HEK293T (cell line): ENCODE results near the gene GALNT14.

ENCODE experiments used
- CTCF ChIA-PET: fragments of 350-600 bp; formaldehyde crosslinking; extraction: SDS; loops from one replicate; lab custom pipeline; 2021; ENCODE audit warnings: antibody characterized with exemption, inconsistent platforms; lab: Yijun Ruan, JAX
- POLR2A ChIA-PET: fragments of 350-600 bp; formaldehyde crosslinking; extraction: SDS; loops from one replicate; lab custom pipeline; 2020; ENCODE audit warnings: antibody characterized with exemption, inconsistent platforms; lab: Yijun Ruan, JAX
- DNase-seq: peaks from one replicate; pipeline ENCODE4 v3.0.0; 2012; ENCODE audit warnings: mixed read lengths; ENCODE audit errors: extremely low spot score
- ARNT ChIP-seq: fragments of 450-650 bp; IDR thresholded peaks from 2 replicates; pipeline ENCODE4 v1.6.1; 2017; ENCODE audit warnings: mild to moderate bottlenecking
- BHLHE40 ChIP-seq: fragments of 450-650 bp; IDR thresholded peaks from 2 replicates; pipeline ENCODE4 v1.6.1; 2016; ENCODE audit warnings: mild to moderate bottlenecking, moderate library complexity, borderline replicate concordance
- CTBP1 ChIP-seq: fragments of 450-650 bp; IDR thresholded peaks from 2 replicates; pipeline ENCODE4 v1.6.1; 2016; ENCODE audit warnings: borderline replicate concordance
- ELF4 ChIP-seq: fragments of 450-650 bp; IDR thresholded peaks from 2 replicates; pipeline ENCODE4 v1.6.1; 2017; ENCODE audit warnings: antibody characterized with exemption
- FOXA1 ChIP-seq: fragments of 450-650 bp; IDR thresholded peaks from 2 replicates; pipeline ENCODE4 v1.6.1; 2016; ENCODE audit warnings: mild to moderate bottlenecking
- FOXK2 ChIP-seq: fragments of 450-650 bp; IDR thresholded peaks from 2 replicates; pipeline ENCODE4 v1.6.1; 2016; ENCODE audit warnings: mild to moderate bottlenecking
- FOXM1 ChIP-seq: fragments of 450-650 bp; IDR thresholded peaks from 2 replicates; pipeline ENCODE4 v1.6.1; 2017; ENCODE audit warnings: mild to moderate bottlenecking, borderline replicate concordance
- HDGF ChIP-seq: fragments of 450-650 bp; IDR thresholded peaks from 2 replicates; pipeline ENCODE4 v1.6.1; 2017; ENCODE audit warnings: antibody characterized with exemption, borderline replicate concordance
- L3MBTL2 ChIP-seq: fragments of 450-650 bp; conservative IDR thresholded peaks from 2 replicates; pipeline ENCODE4 v1.6.1; 2016; ENCODE audit warnings: mild to moderate bottlenecking
- LEF1 ChIP-seq: fragments of 450-650 bp; IDR thresholded peaks from 2 replicates; pipeline ENCODE4 v1.6.1; 2017; ENCODE audit warnings: mild to moderate bottlenecking, borderline replicate concordance
- NFRKB ChIP-seq: fragments of 450-650 bp; IDR thresholded peaks from 2 replicates; pipeline ENCODE4 v1.6.1; 2016; ENCODE audit warnings: mild to moderate bottlenecking, moderate library complexity
- PKNOX1 ChIP-seq: fragments of 450-650 bp; IDR thresholded peaks from 2 replicates; pipeline ENCODE4 v1.6.1; 2016
- SP1 ChIP-seq: fragments of 450-650 bp; IDR thresholded peaks from 2 replicates; pipeline ENCODE4 v1.6.1; 2017
- SUZ12 ChIP-seq: fragments of 450-650 bp; IDR thresholded peaks from 2 replicates; pipeline ENCODE4 v1.6.1; 2016; ENCODE audit warnings: mild to moderate bottlenecking
- TARDBP ChIP-seq: fragments of 450-650 bp; IDR thresholded peaks from 2 replicates; pipeline ENCODE4 v1.6.1; 2016
- ZNF384 ChIP-seq: fragments of 450-650 bp; IDR thresholded peaks from 2 replicates; pipeline ENCODE4 v1.6.1; 2016

GALNT14 gene

GRCh38 chr2:30964334-30965005 is 173.8 kb downstream of the GALNT14 start:
- CTCF ChIA-PET = no interaction called here
- no peak for DNase-seq
- TF ChIP-seq ZNF384 (no peak), ARNT (no peak), PKNOX1 (no peak), L3MBTL2 (no peak), BHLHE40 (no peak), CTBP1 (no peak), NFRKB (no peak)
- POLR2A ChIA-PET = no interaction called here

- no peak for TF ChIP-seq LEF1
- TF ChIP-seq TARDBP = no peak
- TF ChIP-seq SUZ12 = no peak
- TF ChIP-seq BHLHE40 = no peak
- no peak for TF ChIP-seq FOXA1
- no peak for TF ChIP-seq FOXK2
- TF ChIP-seq L3MBTL2 = no peak
- no peak for TF ChIP-seq NFRKB
- no peak for TF ChIP-seq SP1
- no peak for TF ChIP-seq HDGF
- TF ChIP-seq PKNOX1 = no peak
- no peak for TF ChIP-seq CTBP1
- TF ChIP-seq FOXM1 = no peak
- TF ChIP-seq ZNF384 = no peak
- TF ChIP-seq ARNT = no peak
- DNase-seq = no peak
- ChIA-PET CTCF (interaction anchor here (0.6 kb wide), 1 partner anchor 27 kb away, joined by 3 read pairs; no protein-coding TSS in a partner anchor), POLR2A (no interaction called here)
Observed at GRCh38 chr2:30963184-30963583, 175.1 kb downstream of the GALNT14 start.

GRCh38 chr2:30960213-30960612 is 178.0 kb downstream of the GALNT14 start:
- POLR2A ChIA-PET = no interaction called here
- TF ChIP-seq BHLHE40 (no peak), HDGF (no peak), SP1 (no peak), PKNOX1 (no peak), FOXM1 (no peak), L3MBTL2 (no peak), NFRKB (no peak), FOXK2 (no peak), TARDBP (no peak)
- CTCF ChIA-PET = no interaction called here
- no peak for DNase-seq

GRCh38 chr2:30959653-30960052 is 178.6 kb downstream of the GALNT14 start:
- TF ChIP-seq ELF4 = no peak
- TF ChIP-seq ARNT = no peak
- TF ChIP-seq BHLHE40 = no peak
- TF ChIP-seq FOXK2 = no peak
- TF ChIP-seq SUZ12 = no peak
- TF ChIP-seq L3MBTL2 = no peak
- no peak for TF ChIP-seq FOXA1
- no peak for TF ChIP-seq CTBP1
- DNase-seq = no peak
- POLR2A ChIA-PET = interaction anchor here (1.1 kb wide), 1 partner anchor 11 kb away, joined by 3 read pairs; no protein-coding TSS in a partner anchor
- CTCF ChIA-PET = no interaction called here

- DNase-seq = no peak
- ChIA-PET POLR2A (interaction anchor here (1.1 kb wide), 1 partner anchor 11 kb away, joined by 3 read pairs; no protein-coding TSS in a partner anchor), CTCF (no interaction called here)
- TF ChIP-seq SP1 (no peak), NFRKB (no peak), SUZ12 (no peak), HDGF (no peak)
Observed at GRCh38 chr2:30958918-30959265, 179.3 kb downstream of the GALNT14 start.

- CTCF ChIA-PET = no interaction called here
- TF ChIP-seq BHLHE40 = no peak
- TF ChIP-seq FOXM1 = no peak
- no peak for TF ChIP-seq ARNT
- TF ChIP-seq FOXA1 = no peak
- TF ChIP-seq CTBP1 = no peak
- no peak for TF ChIP-seq ZNF384
- no peak for TF ChIP-seq L3MBTL2
- TF ChIP-seq NFRKB = no peak
- TF ChIP-seq ELF4 = no peak
- no peak for TF ChIP-seq TARDBP
- DNase-seq = no peak
- POLR2A ChIA-PET = interaction anchor here (1.1 kb wide), 1 partner anchor 10 kb away, joined by 3 read pairs; no protein-coding TSS in a partner anchor
Observed at GRCh38 chr2:30958193-30958917, 179.9 kb downstream of the GALNT14 start.
